HepG2 (cell line): ENCODE data around the gene EFNA2. TPM values are rescaled to one million over a fixed set of nuclear protein-coding genes. Genes with fewer than 3 reads are reported as not detected.
A peak's percentile ranks its signal among the peaks of the same experiment; 100 is the strongest.

Source experiments
- ATAC-seq: fragments of 200-7000 bp; cut with Tn5 transposase; 3 replicates; pipeline ENCODE4 v1.9.1; 2020; ENCODE audit warnings: mild to moderate bottlenecking, moderate library complexity
- BruUV-seq: library from RNA; stranded (reverse); fragments of 400-500 nt; replicated peaks from 2 replicates; lab custom pipeline; 2021; lab: Mats Ljungman, UMichigan
- CTCF ChIA-PET: fragments of 300-600 bp; formaldehyde crosslinking; extraction: SDS; loops from one replicate; lab custom pipeline; 2021; ENCODE audit warnings: low total read pairs, inconsistent platforms, low intra/inter-chr PET ratio; lab: Yijun Ruan, JAX
- POLR2A ChIA-PET: fragments of 350-600 bp; sonication (Branson Sonifier 250); formaldehyde crosslinking; loops from one replicate; lab custom pipeline; 2020; ENCODE audit warnings: antibody characterized with exemption, inconsistent platforms; lab: Yijun Ruan, JAX
- DNase-seq: peaks from one replicate; pipeline ENCODE4 v3.0.0-alpha.2; 2015; ENCODE audit warnings: low spot score
- FAIRE-seq: peaks from 3 replicates; lab custom pipeline; 2011; peaks lifted over from hg19 to GRCh38; lab: Jason Lieb, UNC
- H2AFZ ChIP-seq: one replicate; pipeline ENCODE4 v1.6.1; 2011; ENCODE audit warnings: low read length, inconsistent platforms
- H3K27ac ChIP-seq: fragments of 300-600 bp; 3 replicates; pipeline ENCODE4 v1.8.0; 2011; ENCODE audit warnings: mixed run types, mild to moderate bottlenecking, mixed read lengths, low read length, inconsistent platforms; ENCODE audit not compliant: insufficient read depth; ENCODE audit errors: extremely low read length
- H3K27me3 ChIP-seq, 2 experiments: fragments of 200-600 bp in 1 of 2; 2 replicates in 1 of 2; 3 replicates in 1 of 2; pipeline versions ENCODE4 v1.6.0 to v1.8.0; 2011; ENCODE audit warnings: low read length in 2 of 2, mild to moderate bottlenecking in 2 of 2, moderate library complexity in 2 of 2, inconsistent platforms in 1 of 2; ENCODE audit not compliant: insufficient read depth in 2 of 2, control insufficient read depth in 1 of 2
- H3K36me3 ChIP-seq, 2 experiments: fragments of 200-600 bp in 1 of 2; replicated peaks in 1 of 2; 2 replicates in 1 of 2; 3 replicates in 1 of 2; pipeline versions ENCODE4 v1.5.1 to v1.8.0; 2011; ENCODE audit warnings: low read length in 2 of 2, inconsistent platforms in 1 of 2; ENCODE audit not compliant: insufficient read depth in 2 of 2, control insufficient read depth in 1 of 2
- H3K4me1 ChIP-seq: 2 replicates; pipeline ENCODE4 v1.5.1; 2012; ENCODE audit warnings: low read length, inconsistent platforms; ENCODE audit not compliant: insufficient read depth
- H3K4me2 ChIP-seq: 2 replicates; pipeline ENCODE4 v1.6.0; 2011; ENCODE audit warnings: low read depth, low read length, inconsistent platforms
- H3K4me3 ChIP-seq, 3 experiments: fragments of 200-600 bp in 1 of 3; sonication (generic), shearing (Covaris generic) in 1 of 3; replicated peaks in 1 of 3; 2 replicates each; pipeline ENCODE4 v1.5.1; 2011 to 2016; ENCODE audit warnings: low read length in 3 of 3, inconsistent platforms in 2 of 3, low read depth in 2 of 3, mild to moderate bottlenecking in 2 of 3, control low read depth in 1 of 3, mixed read lengths in 1 of 3; ENCODE audit not compliant: insufficient read depth in 1 of 3
- H3K79me2 ChIP-seq: one replicate; pipeline ENCODE4 v1.6.1; 2011; ENCODE audit warnings: low read length, inconsistent platforms; ENCODE audit not compliant: insufficient read depth
- H3K9ac ChIP-seq: 2 replicates; pipeline ENCODE4 v1.6.0; 2011; ENCODE audit warnings: mild to moderate bottlenecking, low read depth, low read length, inconsistent platforms; ENCODE audit not compliant: insufficient read depth
- H3K9me3 ChIP-seq: 2 replicates; pipeline ENCODE4 v1.5.1; 2012; ENCODE audit warnings: mild to moderate bottlenecking, low read length
- H4K20me1 ChIP-seq: 2 replicates; pipeline ENCODE4 v1.6.0; 2011; ENCODE audit warnings: inconsistent platforms, mild to moderate bottlenecking, low read length, moderate library complexity; ENCODE audit not compliant: insufficient read depth
- AHR ChIP-seq: IDR thresholded peaks from 2 replicates; pipeline ENCODE4 v1.6.1; 2018; ENCODE audit warnings: missing genetic modification reagents, missing compliant biosample characterization
- CHCHD3 ChIP-seq: sonication (generic); formaldehyde crosslinking; IDR thresholded peaks from 2 replicates; pipeline ENCODE4 v1.8.0; 2022; ENCODE audit warnings: mild to moderate bottlenecking, missing genetic modification reagents, moderate library complexity
- GATAD2A ChIP-seq: IDR thresholded peaks from 2 replicates; pipeline ENCODE4 v1.6.1; 2016
- HNRNPK ChIP-seq: fragments of 200-400 bp; formaldehyde crosslinking; IDR thresholded peaks from 2 replicates; pipeline ENCODE4 v1.6.1; 2018; ENCODE audit warnings: low read length, low read depth, moderate library complexity, mild to moderate bottlenecking; ENCODE audit not compliant: poor library complexity, severe bottlenecking
- MAFK ChIP-seq, 2 experiments: IDR thresholded peaks in 1 of 2; conservative IDR thresholded peaks in 1 of 2; 2 replicates each; pipeline ENCODE4 v1.6.1; 2011; ENCODE audit warnings: improper control_type of control experiment in 2 of 2, low read length in 2 of 2
- MEIS1 ChIP-seq: sonication (generic); formaldehyde crosslinking; IDR thresholded peaks from 2 replicates; pipeline ENCODE4 v1.9.0; 2021; ENCODE audit warnings: mild to moderate bottlenecking, missing genetic modification reagents, moderate library complexity, borderline replicate concordance
- MIXL1 ChIP-seq: IDR thresholded peaks from 2 replicates; pipeline ENCODE4 v1.6.1; 2016
- MXD4 ChIP-seq: IDR thresholded peaks from 2 replicates; pipeline ENCODE4 v1.6.1; 2016; ENCODE audit warnings: mild to moderate bottlenecking, missing biosample characterization, missing genetic modification reagents
- MZF1 ChIP-seq: sonication (generic); formaldehyde crosslinking; IDR thresholded peaks from 2 replicates; pipeline ENCODE4 v1.8.1; 2023; ENCODE audit warnings: mild to moderate bottlenecking, missing genetic modification reagents, borderline replicate concordance
- SP4 ChIP-seq: sonication (generic); formaldehyde crosslinking; IDR thresholded peaks from 2 replicates; pipeline ENCODE4 v1.8.1; 2023; ENCODE audit warnings: mild to moderate bottlenecking, missing genetic modification reagents
- THYN1 ChIP-seq: sonication (generic); formaldehyde crosslinking; IDR thresholded peaks from 2 replicates; pipeline ENCODE4 v1.8.1; 2023; ENCODE audit warnings: low read depth, mild to moderate bottlenecking, moderate library complexity, missing genetic modification reagents, borderline replicate concordance
- ZNF230 ChIP-seq: sonication (generic); formaldehyde crosslinking; IDR thresholded peaks from 2 replicates; pipeline ENCODE4 v1.4.0; 2020; ENCODE audit warnings: mild to moderate bottlenecking, missing genetic modification reagents
- ZNF329 ChIP-seq: sonication (generic); formaldehyde crosslinking; IDR thresholded peaks from 2 replicates; pipeline ENCODE4 v1.9.0; 2021; ENCODE audit warnings: low read depth, mild to moderate bottlenecking, missing genetic modification reagents
- ZNF530 ChIP-seq: sonication (generic); formaldehyde crosslinking; IDR thresholded peaks from 2 replicates; pipeline ENCODE4 v1.5.0; 2020; ENCODE audit warnings: low read depth, mild to moderate bottlenecking, missing genetic modification reagents
- ZNF678 ChIP-seq: sonication (generic); formaldehyde crosslinking; IDR thresholded peaks from 2 replicates; pipeline ENCODE4 v1.4.0; 2020; ENCODE audit warnings: mild to moderate bottlenecking, missing genetic modification reagents
- WGBS: methylation state at CpG from one replicate; pipeline ENCODE4 v1.1.6; 2017; ENCODE audit warnings: low lambda C conversion rate; 5-methylcytosine and 5-hydroxymethylcytosine counted together
- in situ Hi-C: cut with HindIII; loops from 2 replicates; pipeline ENCODE4 v1.10.0; 2017; ENCODE audit warnings: low pct_unique_long_range_greater_than_20kb; ENCODE audit not compliant: extremely low pct_ligation_motif_present
- intact Hi-C: fragments of 100-400 bp; cut with micrococcal nuclease; formaldehyde crosslinking; loops from one replicate; pipeline ENCODE4 v1.10.0; 2022; ENCODE audit not compliant: unreplicated experiment
- polyA plus RNA-seq, 8 experiments: library from polyadenylated mRNA; depleted of rRNA in 3 of 8; stranded (reverse) in 7 of 8; unstranded in 1 of 8; fragments of >200 nt; fragmentation: Illumina TruSeq in 4 of 8; extraction: Trizol in 4 of 8; gene quantifications; 2 replicates each; pipeline versions ENCODE4 v1.2.1 to v1.2.3, GENCODE V29; 2011 to 2016; ENCODE audit warnings: low read depth in 4 of 8, missing spikeins in 1 of 8, mixed read lengths in 1 of 8; ENCODE audit not compliant: insufficient read depth in 1 of 8
- total RNA-seq, 5 experiments: library from RNA; depleted of rRNA; stranded (reverse); fragments of >200 nt; fragmentation: Illumina TruSeq; extraction: Trizol; gene quantifications; 2 replicates each; pipeline ENCODE4 v1.2.3, GENCODE V29; 2016; ENCODE audit warnings: low read depth in 1 of 5
- TF ChIP-seq, protein P1 (sequence below): sonication (generic); formaldehyde crosslinking; IDR thresholded peaks from 2 replicates; pipeline ENCODE4 v1.4.0; 2020; ENCODE audit warnings: missing genetic modification reagents, borderline replicate concordance
- TF ChIP-seq, protein P2 (sequence below): sonication (generic); formaldehyde crosslinking; IDR thresholded peaks from 2 replicates; pipeline ENCODE4 v1.8.1; 2023; ENCODE audit warnings: mild to moderate bottlenecking, moderate library complexity, missing genetic modification reagents
- TF ChIP-seq, protein P3 (sequence below): IDR thresholded peaks from 2 replicates; pipeline ENCODE4 v1.6.1; 2018; ENCODE audit warnings: missing genetic modification reagents, mild to moderate bottlenecking, missing compliant biosample characterization

EFNA2 gene
- total and polyA plus RNA-seq, 2 of the 13 experiments (the other 11 are each of a cell fraction or from before 2014, with no cell fraction given): 6.0 to 9.9 TPM

DNA sequence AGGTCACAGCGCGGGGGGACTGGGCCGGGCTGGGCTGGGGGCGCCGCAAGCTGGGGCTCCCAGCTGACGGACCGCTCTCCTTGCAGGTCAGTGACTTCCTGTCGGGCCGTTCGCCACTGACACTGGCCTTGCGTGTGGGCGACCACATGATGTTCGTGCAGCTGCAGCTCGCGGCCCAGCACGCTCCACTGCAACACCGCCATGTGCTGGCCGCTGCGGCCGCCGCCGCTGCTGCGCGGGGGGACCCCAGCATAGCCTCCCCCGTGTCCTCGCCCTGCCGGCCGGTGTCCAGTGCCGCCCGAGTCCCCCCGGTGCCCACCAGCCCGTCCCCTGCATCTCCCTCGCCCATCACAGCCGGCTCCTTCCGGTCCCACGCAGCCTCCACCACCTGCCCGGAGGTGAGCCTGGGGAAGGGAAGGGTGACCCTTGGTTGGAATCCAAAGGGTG is 31.6 kb upstream of the EFNA2 start:
- 94% methylated on average over 21 of the region's 37 CpGs for WGBS
- peak overlapping the region; percentile 92; the same call in 1 of the 2 replicates for H3K9ac ChIP-seq
- no TSS peak for BruUV-seq
- TF ChIP-seq, protein P1, sequence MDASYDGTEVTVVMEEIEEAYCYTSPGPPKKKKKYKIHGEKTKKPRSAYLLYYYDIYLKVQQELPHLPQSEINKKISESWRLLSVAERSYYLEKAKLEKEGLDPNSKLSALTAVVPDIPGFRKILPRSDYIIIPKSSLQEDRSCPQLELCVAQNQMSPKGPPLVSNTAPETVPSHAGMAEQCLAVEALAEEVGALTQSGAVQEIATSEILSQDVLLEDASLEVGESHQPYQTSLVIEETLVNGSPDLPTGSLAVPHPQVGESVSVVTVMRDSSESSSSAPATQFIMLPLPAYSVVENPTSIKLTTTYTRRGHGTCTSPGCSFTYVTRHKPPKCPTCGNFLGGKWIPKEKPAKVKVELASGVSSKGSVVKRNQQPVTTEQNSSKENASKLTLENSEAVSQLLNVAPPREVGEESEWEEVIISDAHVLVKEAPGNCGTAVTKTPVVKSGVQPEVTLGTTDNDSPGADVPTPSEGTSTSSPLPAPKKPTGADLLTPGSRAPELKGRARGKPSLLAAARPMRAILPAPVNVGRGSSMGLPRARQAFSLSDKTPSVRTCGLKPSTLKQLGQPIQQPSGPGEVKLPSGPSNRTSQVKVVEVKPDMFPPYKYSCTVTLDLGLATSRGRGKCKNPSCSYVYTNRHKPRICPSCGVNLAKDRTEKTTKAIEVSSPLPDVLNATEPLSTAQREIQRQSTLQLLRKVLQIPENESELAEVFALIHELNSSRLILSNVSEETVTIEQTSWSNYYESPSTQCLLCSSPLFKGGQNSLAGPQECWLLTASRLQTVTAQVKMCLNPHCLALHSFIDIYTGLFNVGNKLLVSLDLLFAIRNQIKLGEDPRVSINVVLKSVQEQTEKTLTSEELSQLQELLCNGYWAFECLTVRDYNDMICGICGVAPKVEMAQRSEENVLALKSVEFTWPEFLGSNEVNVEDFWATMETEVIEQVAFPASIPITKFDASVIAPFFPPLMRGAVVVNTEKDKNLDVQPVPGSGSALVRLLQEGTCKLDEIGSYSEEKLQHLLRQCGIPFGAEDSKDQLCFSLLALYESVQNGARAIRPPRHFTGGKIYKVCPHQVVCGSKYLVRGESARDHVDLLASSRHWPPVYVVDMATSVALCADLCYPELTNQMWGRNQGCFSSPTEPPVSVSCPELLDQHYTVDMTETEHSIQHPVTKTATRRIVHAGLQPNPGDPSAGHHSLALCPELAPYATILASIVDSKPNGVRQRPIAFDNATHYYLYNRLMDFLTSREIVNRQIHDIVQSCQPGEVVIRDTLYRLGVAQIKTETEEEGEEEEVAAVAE: no peak
- TF ChIP-seq GATAD2A (CRISPR knock-in tag): no peak
- TF ChIP-seq THYN1 (CRISPR knock-in tag): no peak
- peak; percentile 55 for TF ChIP-seq HNRNPK
- no peak for TF ChIP-seq AHR (CRISPR knock-in tag)
- TF ChIP-seq CHCHD3: no peak
- no peak for TF ChIP-seq MIXL1 (CRISPR knock-in tag)
- TF ChIP-seq, protein P2, sequence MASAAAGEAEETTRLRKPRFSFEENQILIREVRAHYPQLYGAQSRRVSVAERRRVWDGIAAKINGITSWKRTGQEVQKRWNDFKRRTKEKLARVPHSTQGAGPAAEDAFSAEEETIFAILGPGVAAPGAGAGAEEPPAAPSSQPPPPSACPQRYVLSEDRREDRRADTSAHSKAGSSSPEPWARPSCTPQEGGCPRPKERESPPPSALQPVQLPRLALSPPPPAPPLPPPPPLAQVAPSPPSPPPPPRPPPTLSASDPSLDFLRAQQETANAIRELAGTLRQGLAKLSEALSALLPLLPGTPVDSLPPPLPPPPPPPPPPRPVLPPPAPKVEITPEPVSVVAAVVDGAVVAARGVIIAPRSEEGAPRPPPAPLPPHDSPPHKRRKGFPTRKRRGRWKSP: no peak
- TF ChIP-seq MEIS1 (CRISPR knock-in tag): no peak
- no peak for TF ChIP-seq SP4
- no peak for TF ChIP-seq MZF1
- no peak for TF ChIP-seq MXD4 (CRISPR knock-in tag)
- no peak for TF ChIP-seq MAFK (conservative IDR thresholded peaks at IDR 0.05 in 1 of 2, IDR thresholded peaks at IDR 0.05 in 1 of 2; ENCODE audit: low read length in 2 of 2)
- TF ChIP-seq ZNF530: no peak
- no peak for TF ChIP-seq ZNF678
- TF ChIP-seq, protein P3, sequence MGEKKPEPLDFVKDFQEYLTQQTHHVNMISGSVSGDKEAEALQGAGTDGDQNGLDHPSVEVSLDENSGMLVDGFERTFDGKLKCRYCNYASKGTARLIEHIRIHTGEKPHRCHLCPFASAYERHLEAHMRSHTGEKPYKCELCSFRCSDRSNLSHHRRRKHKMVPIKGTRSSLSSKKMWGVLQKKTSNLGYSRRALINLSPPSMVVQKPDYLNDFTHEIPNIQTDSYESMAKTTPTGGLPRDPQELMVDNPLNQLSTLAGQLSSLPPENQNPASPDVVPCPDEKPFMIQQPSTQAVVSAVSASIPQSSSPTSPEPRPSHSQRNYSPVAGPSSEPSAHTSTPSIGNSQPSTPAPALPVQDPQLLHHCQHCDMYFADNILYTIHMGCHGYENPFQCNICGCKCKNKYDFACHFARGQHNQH (CRISPR knock-in tag): no peak
- no peak for TF ChIP-seq ZNF329 (CRISPR knock-in tag)
- no peak for TF ChIP-seq ZNF230 (CRISPR knock-in tag)

More for the DNA sequence above, 31.6 kb upstream of the EFNA2 start:
- FAIRE-seq (no peak), ATAC-seq (no peak), DNase-seq (no peak)
- H3K79me2 ChIP-seq: peaks cover 35% of the 10 kb centered on the region
- peaks cover 58% of the 10 kb centered on the region for H3K4me1 ChIP-seq
- H3K4me3 ChIP-seq: peak overlapping the region in 1 of 3 experiments; percentile 50; a peak in 2 of 6 replicates
- peaks cover 64% of the 10 kb centered on the region; the same call in 1 of the 2 replicates for H4K20me1 ChIP-seq
- intact Hi-C loops (no loop called here), in situ Hi-C loops (no loop called here)
- H3K4me2 ChIP-seq: peak overlapping the region; percentile 87
- H3K36me3 ChIP-seq: peaks cover 20 to 48% of the 10 kb centered on the region in 2 experiments
- ChIA-PET CTCF (no interaction called here), POLR2A (interaction anchor here (1.3 to 13.7 kb wide), 8 partner anchors 10 to 156 kb away, joined by 4 to 668 read pairs (median 6); partner anchors contain the start of genes ATP5F1D, CIRBP and FAM174C)
- peak overlapping the region; percentile 94 for H3K27ac ChIP-seq
- no peak overlapping the region for H2AFZ ChIP-seq
- no peaks in the 10 kb centered on the region for H3K9me3 ChIP-seq
- no peaks in the 10 kb centered on the region; a peak in 1 of 5 replicates for H3K27me3 ChIP-seq
